Keratinocyte (primary cell): ENCODE data around the gene MSI2.

Experiments
- CTCF ChIP-seq, 3 experiments: IDR thresholded peaks in 1 of 3; conservative IDR thresholded peaks in 1 of 3; optimal IDR thresholded peaks in 1 of 3; 2 replicates in 2 of 3; 3 replicates in 1 of 3; pipeline versions ENCODE3 to v1.5.1; 2011; ENCODE audit warnings: low read length in 3 of 3, mild to moderate bottlenecking in 3 of 3, moderate library complexity in 2 of 3, control low read depth in 1 of 3, inconsistent platforms in 1 of 3; ENCODE audit not compliant: insufficient read depth in 2 of 3; ENCODE audit errors: extremely low read depth in 1 of 3
- EZH2 ChIP-seq: IDR thresholded peaks from one replicate; pipeline ENCODE4 v1.6.1; 2012; ENCODE audit warnings: inconsistent platforms, mild to moderate bottlenecking, low read length, moderate library complexity

DNA sequence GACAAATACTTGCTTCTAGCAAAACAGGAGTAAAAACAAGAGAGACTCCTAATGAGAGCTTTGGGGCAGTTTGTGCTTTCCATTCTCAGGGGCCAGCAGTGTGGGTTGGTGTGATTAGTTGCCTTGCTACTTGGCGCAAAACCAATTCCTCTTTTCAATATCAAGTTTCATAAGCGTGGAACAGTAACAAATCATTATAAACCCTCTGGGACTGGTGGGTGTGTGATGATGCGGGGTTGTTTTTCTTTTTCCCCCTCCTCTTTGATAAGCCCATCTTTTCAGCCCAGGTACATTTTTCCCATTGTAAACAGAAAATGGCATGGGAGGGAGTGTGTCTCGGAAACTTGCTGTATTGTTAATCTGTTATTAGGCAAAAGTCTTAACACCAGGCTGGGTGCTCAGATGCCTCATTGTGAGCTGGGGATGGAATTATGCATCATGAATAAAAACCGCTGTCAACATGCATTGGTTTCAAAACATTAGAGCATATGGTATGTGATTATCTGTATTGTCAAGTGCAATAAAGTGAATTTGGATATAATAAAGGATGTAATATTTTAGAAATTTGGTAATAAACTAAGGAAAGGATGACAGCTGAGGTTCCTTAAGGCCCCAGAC lies 322.4 kb downstream of the MSI2 start:
- TF ChIP-seq CTCF (optimal IDR thresholded peaks at IDR 0.05 in 1 of 3, IDR thresholded peaks at IDR 0.05 in 1 of 3, conservative IDR thresholded peaks at IDR 0.05 in 1 of 3; ENCODE audit: extremely low read depth in 1 of 3, insufficient read depth in 2 of 3, low read length in 3 of 3) (no peak), EZH2 (no peak)
